IPS-NIHi11 (cell line): ENCODE data around the gene TRMU.
A peak's percentile ranks its signal among the peaks of the same experiment; 100 is the strongest.

Experiments
- DNase-seq: peaks from one replicate; pipeline ENCODE4 v3.0.0; 2012; ENCODE audit warnings: mixed read lengths, low spot score

Gene TRMU

DNA sequence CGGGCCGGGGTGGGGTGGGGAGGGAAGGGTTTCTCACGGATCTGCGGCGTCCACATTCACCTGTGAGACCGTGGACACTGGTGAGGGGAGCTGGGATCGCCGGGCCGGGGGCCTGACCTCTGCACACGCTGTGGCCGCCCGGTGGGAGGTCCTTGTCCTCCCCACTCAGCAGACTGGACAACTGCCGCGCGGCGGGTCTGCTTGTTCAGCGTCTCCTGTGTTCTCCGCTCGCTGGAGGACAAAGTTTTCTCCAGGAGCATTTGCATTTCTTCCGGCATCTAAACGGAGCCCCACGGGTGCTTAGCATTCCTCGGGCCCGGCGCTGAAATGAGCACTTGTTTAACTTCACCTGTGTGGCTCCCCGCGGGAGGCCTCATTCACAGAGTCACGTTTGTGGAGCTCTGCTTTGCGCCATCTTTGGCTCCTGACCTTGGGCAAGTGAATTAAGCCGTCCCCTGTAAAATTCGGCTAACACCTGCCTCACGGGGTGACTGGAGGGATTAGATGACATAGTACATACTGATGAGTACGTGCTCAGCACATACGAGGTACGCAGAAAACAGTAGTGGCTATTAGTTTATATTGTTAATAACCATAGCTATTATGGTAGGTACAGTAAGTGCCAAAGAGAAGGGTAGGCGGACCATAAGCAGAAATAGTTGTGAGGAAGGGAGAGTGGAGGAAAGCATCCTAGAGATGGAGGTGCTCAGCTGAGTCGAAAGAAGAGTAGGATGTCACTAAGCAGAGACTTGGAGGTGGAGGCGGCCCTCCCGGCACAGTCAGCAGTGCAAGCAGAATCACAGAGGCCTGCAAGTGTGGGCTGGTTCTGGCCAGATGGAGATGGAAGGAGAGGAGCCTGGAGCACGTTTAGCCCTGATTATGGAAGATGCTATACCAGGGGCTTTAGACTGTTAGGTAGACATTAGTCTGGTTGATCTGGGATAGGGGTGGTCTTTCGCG, 885 bp downstream of the TRMU start:
- no peak for DNase-seq

DNA sequence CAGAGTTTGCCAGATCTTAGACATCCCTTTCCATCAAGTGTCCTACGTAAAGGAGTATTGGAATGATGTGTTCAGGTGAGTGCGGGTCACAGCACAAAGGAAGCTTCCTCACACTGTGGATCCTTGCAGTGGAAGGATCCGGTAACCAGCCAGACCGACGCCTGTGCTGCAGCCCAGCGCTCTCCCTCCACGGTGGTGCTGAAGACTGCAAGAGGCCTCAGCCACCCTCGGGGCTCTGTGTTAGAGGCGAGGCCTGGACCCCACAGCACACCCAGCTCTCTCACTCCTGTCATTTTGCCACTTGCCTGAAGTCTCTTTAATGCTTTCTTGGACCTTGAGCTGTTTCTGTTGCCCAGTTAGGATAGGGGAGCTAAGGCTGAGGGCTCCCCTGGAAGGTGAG, 2.4 kb downstream of the TRMU start:
- DNase-seq = no peak

DNA sequence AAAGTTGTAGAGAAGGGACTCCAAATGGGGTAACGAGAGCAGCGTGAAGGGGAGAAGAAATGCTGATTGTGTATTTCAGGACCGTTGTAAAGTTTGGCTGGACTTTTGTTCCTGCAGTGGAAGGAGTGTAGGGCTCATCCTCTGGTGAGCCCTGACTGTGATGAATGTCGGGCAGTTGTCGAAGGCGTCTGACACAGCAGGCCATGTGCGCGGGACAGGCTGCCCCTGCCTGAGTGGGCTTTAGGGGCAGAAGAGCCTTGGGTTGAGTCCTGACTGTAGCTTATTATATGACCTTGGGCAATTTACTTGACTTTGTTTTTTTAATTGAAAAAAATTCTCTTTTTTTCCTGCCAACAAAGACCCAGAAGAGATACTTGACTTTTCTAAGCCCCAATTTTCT, 3.1 kb downstream of the TRMU start:
- no peak for DNase-seq

DNA sequence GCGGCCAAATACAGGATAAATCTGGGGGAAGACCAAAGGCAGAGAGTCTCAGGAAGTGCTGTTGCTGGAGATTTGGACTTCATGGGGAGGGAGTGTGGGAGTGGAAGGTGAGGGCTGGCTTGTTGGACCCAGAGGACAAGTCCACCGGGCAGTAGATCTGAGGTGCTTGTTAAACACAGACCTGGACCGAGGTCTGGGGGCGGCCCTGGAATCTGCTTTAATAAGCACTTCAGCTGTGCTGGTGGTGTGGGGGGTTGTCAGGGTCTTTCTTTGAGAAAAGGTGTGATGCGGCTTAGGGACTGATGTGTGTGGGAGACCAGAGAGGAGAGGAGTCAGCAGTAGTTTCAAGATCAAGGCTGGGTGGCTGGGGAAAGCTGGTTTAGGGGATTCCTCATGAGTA, 4.4 kb downstream of the TRMU start:
- DNase-seq = no peak

DNA sequence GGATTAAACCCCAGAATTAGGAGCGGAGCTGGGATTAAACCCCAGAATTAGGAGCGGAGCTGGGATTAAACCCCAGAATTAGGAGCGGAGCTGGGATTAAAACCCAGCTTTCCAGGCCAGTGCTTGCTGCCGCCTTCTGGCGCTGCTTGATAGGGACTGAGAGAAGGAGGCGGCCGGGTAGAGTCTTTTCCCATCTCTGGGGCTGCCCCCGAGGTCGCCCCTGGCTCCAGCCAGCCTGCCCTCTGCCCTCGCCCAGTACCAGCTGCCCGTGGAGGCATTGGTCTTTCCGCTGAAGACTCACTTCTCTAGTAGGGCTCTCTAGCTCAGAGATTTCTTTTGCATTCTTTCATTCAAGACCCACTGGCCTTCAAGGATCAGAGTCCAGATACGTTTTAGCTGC, 5.2 kb downstream of the TRMU start:
- no peak for DNase-seq

DNA sequence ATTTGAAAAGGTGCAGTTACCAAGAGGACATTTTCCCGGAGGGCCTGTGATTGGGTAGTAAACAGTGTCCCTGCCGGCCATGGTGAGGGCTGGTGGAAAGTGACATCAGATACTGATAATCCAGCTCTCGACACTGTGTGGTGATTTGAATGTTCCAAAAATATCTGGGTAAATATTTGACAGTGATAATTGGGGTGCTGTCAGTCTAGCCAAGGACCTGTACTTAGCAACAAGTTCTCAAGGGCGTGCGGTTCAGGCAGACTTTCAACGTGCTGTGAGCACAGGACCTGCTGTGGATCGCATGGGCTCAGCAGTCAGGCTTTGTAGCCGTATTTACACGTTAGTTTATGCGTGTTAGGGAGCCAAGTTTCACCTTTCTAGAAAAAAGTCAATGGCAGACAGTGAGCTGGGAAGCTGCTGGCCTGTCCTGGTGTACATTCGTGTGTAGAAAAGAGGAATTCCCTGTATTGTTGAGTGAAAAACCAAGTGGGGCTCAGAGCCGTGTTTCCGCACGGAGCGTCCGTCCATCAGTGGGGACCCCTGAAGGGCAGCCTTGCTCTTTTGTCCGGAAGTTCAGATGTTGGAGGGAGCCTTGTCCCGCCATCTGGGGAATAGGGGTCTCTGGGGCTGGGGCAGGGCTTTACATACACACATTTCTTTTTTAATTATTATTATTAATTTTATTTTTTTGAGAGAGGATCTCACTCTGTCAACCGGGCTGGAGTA, 11.3 kb downstream of the TRMU start:
- no peak for DNase-seq

DNA sequence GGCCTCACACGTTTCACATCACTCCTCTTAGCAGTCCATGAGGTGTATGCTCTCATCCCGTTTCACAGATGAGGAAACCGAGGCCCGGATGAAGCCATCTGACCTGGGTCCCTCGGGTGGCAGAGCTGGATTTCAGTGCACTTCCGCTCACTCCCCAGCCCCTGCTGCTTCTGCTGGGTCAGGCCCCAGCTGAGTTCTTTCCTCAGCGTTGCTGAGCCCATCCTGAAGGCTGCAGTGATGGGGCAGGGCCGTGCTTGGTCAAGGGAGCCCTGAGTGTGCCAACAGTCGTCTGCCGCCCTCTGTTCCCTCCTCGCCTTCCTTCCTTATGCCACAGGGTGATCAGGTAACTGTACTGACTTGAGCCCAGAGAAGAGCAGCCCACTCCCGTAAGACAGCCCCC, 12.1 kb downstream of the TRMU start:
- DNase-seq = no peak

DNA sequence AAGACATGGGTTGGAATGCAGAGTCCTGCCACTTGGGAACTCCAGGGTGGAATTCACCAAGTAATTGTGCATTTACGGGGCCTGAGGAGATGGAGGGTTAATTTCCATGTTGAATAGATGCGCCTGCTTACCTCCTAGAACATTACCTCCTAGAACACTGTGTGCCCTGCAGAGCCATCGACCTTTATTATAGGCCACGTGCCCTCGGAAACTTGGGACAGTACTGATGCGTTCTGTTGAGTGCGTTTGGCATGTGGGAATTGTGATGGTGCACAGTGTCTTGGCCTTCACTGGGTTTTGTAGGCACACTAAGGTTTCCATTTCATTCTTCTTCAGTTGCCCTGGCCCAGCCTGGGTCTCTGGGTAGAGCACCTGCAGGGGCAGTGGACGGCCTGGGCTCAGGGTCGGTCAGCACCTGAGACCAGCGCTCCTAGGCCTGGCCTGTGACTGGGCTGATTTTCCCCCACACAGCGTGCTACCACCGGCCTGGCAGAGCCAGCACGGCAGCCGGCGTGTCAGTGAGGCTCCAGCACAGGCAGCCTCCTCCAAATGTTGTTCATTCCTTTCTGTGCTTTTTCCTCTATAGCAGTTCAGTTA, 12.7 kb downstream of the TRMU start:
- DNase-seq = no peak

DNA sequence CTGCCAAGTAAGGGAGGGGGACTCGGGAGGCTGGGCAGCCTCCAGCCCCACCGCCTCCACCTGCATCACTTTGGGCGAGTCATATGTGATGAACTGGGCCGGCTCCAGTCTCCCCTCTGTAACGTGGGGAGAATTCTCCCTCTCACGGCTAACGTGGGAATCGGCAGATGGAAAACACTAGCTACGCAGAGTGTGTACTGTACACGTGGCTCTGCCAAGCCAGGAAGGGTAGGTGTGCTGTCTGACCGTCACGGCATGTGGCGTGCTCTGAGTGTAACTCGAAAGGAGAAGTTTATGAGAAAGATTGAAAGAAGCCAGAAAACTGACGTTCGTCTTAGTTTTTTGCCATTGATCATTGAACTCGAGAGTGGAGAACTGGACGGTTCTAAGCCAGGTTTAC, 13.7 kb downstream of the TRMU start:
- no peak for DNase-seq

DNA sequence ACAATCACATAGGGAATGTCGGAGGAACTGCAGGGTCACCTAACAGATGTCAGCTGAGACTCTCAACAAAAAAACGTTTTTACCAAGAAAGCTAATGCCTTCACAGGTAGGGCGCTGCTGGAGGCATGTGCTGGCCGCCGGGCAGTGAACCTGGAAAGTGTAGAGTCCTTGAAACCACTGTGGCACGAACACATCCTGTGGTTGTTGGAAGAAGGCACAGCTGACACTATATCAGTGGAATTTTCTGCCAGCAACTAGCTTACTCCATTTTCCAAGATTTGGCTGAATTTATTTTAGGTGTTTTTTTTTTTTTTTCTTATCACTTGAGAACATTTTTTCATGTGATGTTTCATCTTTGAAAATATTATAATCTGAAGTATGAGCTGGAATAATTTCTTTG, 14.2 kb downstream of the TRMU start:
- DNase-seq = no peak

DNA sequence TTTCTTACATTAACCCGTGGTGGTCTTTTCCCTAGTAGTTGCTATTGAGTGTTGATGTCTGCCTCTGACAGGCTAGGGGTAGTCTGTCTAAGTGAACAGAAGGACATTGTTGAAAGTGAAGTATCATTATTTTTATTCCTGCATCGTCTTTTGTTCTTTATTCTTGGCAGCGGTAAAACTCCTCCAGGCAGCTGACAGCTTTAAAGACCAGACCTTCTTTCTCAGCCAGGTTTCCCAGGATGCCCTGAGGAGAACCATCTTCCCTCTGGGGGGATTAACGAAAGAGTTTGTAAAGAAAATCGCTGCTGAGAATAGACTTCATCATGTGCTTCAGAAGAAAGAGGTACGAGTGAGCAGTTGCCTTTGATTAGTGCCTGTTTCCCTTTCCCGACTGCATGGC, 14.6 kb downstream of the TRMU start:
- DNase-seq = no peak

DNA sequence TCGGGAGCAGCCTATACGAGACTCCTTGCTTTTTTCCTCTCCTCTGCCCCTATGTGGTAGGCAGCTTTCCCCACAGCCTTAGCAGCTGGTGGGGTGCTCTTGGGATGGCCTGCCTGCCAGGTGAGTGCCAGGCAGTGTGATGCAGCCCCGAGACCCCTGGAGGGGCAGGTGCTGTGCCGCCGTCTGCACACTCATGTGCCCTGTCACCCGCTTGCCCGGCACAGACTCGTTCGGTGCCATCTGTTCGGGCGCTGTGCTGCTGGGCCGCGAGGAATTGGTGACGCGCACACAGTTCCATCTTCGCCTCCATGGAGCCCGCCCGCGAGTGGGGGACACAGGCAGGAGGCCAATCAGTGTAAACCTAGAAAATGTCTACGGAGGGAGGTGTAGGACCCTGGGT, 15.1 kb downstream of the TRMU start:
- DNase-seq = no peak

DNA sequence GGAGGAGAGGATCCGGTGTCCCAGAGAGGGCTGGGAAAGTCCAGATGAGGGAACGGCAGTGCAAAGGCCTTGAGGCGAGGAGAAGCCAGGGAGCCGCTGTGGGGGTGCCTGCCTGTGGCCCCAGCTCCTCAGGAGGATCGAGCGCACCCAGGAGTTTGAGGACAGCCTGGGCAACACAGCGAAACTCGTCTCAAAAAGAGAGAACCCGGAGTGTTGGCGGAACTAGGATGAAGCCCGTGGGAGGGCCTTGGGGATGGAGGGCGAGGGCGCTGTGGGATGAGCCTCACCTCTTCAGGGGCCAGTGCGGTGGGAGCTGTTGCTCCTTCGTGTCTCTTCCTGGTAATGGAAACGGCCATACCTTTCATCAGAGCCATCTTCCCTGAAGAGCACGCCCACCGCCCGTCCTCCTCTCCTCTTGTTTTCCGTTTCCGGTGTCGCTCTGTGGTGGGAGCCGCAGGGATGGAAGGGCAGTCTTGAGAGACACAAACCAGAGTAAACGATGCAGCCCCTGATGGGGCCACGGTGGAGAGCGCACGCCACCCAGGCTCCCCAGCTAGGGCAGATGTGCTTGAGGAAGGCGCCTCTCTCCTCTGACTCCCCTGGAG, 15.7 kb downstream of the TRMU start:
- DNase-seq = no peak

DNA sequence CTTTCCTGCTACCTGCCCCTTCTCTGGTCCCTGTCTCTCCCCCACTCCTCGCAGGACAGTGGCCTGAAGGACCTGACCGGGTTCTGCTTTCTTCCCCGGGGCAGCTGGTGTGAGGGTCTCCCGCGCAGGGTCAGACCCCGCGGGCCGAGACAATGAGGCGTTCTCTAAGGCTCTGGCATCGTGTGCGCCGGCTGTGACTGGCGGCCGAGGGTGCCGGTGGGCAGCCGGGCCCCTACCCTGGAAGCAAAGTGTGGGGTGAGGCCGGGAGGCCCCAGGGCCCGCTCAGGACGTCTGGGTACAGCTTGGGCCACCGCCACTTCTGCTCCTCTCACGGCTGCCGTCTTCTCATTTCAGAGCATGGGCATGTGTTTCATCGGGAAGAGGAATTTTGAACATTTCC, 16.3 kb downstream of the TRMU start:
- no peak for DNase-seq

DNA sequence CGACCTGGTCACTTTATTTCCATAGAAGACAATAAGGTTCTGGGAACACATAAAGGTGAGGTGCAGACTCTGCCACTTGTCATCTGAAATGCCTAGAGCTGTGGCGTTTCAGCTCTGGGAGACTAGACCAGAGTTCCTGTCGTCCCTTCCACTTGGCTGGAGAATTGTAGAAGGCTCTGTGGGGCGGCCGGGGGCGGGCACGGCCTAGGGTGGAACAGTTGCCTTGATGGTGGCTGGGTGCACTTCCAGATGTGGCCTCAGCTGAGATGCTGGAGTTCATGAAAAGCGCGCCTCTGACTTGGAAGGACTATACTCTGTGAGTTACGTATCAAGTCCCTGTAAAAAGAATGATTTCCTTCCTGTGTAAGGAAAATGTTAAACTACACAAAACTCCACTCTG, 16.8 kb downstream of the TRMU start:
- DNase-seq = no peak

DNA sequence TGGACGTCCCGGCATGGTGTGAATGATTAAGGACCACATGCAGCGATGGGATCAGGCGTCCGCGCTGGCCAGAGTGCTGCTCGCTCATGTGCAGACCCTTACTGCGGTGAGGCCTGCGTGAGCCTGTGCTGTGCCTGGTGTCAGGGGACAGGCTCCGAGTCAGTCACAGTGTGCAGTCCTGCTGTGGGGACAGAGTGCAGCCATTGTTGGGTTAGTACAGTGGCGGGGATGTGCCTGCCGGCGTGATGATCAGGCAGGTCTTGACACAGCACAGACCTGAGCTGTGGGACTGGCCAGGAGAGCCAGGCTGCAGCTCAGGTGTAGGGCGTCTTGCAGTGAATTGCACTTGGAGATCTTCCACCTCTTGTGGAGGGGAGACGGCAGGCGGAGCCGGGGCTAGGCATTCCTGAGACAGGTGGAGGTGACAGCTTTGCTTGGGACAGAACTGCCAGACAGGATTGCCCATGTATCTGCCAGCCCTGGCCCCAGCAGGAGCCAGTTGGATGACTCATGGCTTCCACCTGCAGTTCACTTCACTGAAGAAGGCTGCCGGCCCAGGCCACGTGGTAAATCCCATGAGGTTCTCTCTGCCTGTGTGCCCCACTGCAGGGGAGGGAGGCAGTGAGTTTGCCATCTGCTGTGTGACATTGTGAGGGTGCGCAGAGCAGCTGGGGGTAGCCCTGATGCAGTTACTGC, 17.3 kb downstream of the TRMU start:
- DNase-seq = peak; percentile 57

DNA sequence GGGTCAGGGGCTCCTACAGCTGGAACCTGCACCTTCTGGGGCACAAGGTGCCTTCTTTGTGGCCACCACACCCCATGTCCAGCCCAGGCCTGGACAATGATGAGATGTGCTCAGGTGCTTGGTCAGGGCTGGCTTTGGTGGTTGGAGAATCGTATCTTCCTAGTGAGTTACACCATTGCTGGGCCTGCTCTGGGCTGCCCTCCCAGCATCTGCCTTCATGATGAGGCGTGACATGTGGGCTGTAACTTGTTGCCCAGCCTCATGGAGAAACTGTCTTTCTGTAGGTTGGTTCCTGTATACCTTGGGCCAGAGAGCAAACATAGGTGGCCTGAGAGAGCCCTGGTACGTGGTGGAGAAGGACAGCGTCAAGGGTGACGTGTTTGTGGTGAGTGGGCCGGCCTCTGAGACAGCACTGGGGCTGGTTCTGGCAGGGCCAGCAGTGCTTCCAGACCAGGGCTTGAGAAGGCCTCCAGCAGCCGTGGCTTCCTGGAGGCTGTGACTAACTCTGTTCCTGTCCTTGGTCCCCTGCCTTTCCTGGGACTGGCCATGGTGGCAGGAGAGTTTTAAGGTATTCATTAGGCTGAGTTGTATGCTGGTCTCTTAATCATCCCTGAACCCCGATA, 18.1 kb downstream of the TRMU start:
- no peak for DNase-seq

DNA sequence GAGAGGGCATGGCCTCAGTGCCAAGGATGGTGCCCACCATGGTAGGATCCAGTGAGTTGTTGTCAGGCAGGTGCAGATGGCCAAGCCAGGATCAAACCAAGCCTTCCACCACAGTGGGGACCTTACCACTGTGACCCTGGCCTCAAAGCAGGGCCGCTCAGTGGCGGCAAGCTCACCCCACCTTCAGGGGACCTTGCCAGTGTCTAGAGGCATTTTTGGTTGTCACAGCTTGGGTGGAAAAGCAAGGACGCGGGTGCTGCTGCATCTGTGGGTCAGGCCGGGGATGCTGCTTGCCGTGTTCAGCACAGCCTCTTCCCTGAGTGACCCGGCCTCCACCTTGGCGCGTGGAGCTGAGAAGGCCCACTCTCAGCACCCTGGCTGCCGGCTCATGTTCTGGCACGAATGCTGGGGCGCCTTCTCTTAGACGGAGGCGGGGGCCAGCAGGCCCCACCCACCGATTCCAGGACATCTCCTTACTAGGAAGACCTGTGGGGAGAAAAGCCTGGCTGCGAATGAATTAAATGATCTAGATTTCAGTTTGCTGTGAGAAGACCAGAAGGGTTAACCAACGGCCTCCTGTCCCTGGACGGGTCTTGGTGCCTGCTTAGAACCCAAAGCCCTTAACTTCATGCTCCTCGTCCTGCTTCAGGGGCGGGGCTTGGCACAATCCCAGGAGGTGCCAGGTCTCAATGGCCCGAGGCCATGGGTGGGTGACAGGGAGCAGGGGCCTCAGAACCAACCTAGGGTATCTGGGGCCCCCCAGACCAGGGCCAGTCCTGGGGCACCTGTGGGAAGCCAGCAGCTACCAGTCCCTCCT, 18.9 kb downstream of the TRMU start:
- DNase-seq = no peak

DNA sequence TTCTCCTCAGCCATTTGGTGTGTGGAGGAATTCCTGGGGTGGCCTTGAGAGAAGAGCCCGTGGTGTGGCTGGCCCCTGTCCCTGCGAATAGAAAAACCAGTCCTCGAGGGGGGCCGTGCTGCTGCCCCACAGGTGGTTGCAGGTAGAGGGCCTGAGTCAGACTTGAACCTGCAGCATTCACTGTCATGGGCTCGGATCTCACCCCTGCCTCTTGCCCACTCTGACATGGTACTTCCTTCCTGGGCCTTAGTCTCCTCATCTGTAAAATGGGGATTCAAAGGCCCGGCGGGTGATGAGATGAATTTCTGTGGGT, 19.4 kb downstream of the TRMU start:
- no peak for DNase-seq

DNA sequence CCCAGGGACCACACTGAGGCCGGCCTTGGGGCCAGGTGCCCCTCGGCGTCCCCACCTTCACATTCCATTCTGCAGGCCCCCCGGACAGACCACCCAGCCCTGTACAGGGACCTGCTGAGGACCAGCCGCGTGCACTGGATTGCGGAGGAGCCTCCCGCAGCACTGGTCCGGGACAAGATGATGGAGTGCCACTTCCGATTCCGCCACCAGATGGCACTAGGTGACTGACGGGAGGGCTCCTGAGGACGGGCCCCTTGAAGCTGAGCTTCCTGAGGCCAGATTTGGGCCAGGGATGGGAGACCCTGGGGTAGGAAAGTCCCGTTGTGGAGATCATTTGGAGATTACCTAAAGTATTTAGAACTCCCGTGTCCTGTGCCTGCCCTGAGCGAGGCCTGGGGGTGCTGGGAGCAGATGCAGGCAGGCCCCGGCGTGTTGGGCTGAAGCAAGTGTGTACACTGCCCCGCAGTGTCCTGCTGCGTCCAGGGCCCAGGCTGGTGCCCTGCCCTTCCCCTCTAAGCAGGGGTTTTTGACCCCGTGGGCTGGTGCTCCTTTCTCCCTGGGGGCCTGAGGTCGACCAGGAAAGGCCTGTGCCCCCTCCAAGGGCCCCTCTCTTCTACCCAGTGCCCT, 20.0 kb downstream of the TRMU start:
- peak; percentile 95 for DNase-seq
